Stomach (tissue), 9 donors: ENCODE results near the gene RASL10A. TPM values are rescaled to one million over a fixed set of nuclear protein-coding genes. Genes with fewer than 3 reads are reported as not detected.

Source experiments
- DNase-seq, 2 donors: peaks; one replicate each; pipeline versions ENCODE4 v3.0.0 to v3.0.0-alpha.2; 2013 to 2019
- H3K27ac ChIP-seq, 5 donors: fragments of 200-600 bp in 4 of 5; sonication (generic) in 4 of 5; one replicate each; pipeline ENCODE4 v1.5.1; 2013 to 2019; ENCODE audit warnings: mild to moderate bottlenecking in 1 of 5, moderate library complexity in 1 of 5
- H3K27me3 ChIP-seq, 3 donors: fragments of 200-600 bp; sonication (generic); one replicate each; pipeline ENCODE4 v1.5.1; 2017 to 2019; ENCODE audit warnings: mixed run types in 1 of 3
- H3K36me3 ChIP-seq, 4 donors: fragments of 200-600 bp; sonication (generic); 1 replicate in 3 of 4; 2 replicates in 1 of 4; pipeline ENCODE4 v1.5.1; 2016 to 2019
- H3K4me1 ChIP-seq, 4 donors: fragments of 200-600 bp; sonication (generic); one replicate each; pipeline ENCODE4 v1.5.1; 2016 to 2019
- H3K4me3 ChIP-seq, 4 donors: fragments of 200-600 bp; sonication (generic) in 3 of 4; one replicate each; pipeline ENCODE4 v1.5.1; 2016 to 2019; ENCODE audit warnings: mild to moderate bottlenecking in 1 of 4
- H3K9me3 ChIP-seq, 4 donors: fragments of 200-600 bp; sonication (generic); one replicate each; pipeline ENCODE4 v1.5.1; 2016 to 2019
- CTCF ChIP-seq, 7 experiments: fragments of 450-650 bp in 4 of 7; fragments of 200-600 bp in 3 of 7; sonication (generic) in 3 of 7; IDR thresholded peaks; one replicate each; pipeline ENCODE4 v1.5.1; 2016 to 2019; ENCODE audit warnings: antibody characterized with exemption in 7 of 7, control low read depth in 2 of 7, mild to moderate bottlenecking in 1 of 7
- EP300 ChIP-seq: sonication (generic); formaldehyde crosslinking; IDR thresholded peaks from one replicate; pipeline ENCODE4 v1.6.1; 2017; ENCODE audit warnings: antibody characterized with exemption
- POLR2A ChIP-seq, 4 donors: fragments of 450-650 bp; IDR thresholded peaks; one replicate each; pipeline ENCODE4 v1.6.1; 2016; ENCODE audit warnings: antibody characterized with exemption in 4 of 4, control low read depth in 2 of 4, mild to moderate bottlenecking in 1 of 4, moderate library complexity in 1 of 4
- POLR2AphosphoS5 ChIP-seq, 3 donors: sonication (generic); formaldehyde crosslinking; IDR thresholded peaks; one replicate each; pipeline ENCODE4 v1.6.1; 2016; ENCODE audit warnings: antibody characterized with exemption in 3 of 3
- WGBS, 5 donors: extraction: QIAGEN DNeasy Blood & Tissue Kit in 3 of 5; methylation state at CpG; one replicate each; pipeline versions ENCODE4 v1.1.5 to v1.1.7; 2013 to 2018; 5-methylcytosine and 5-hydroxymethylcytosine counted together
- intact Hi-C: fragments of 100-400 bp; cut with DNase I; formaldehyde crosslinking; loops from one replicate; pipeline ENCODE4 v1.15.1; 2023; ENCODE audit warnings: low total_unique reads
- polyA plus RNA-seq, 3 donors: library from polyadenylated mRNA; stranded (reverse); fragments of 200-250 nt; gene quantifications; one replicate each; pipeline ENCODE4 v1.2.3, GENCODE V29; 2013
- total RNA-seq, 5 donors: library from RNA; depleted of rRNA; stranded (reverse); fragments of >200 nt; gene quantifications; one replicate each; pipeline versions ENCODE4 v1.1.0 to v1.2.3, GENCODE V29; 2014 to 2016
- donor health status: healthy with polysubstance abuse.
- donor health status: Bipolar disorder and iron deficiency.
- donor health status: healthy.

RASL10A gene
- total and polyA plus RNA-seq, 8 donors = 0.19 to 3.5 (median 0.57) TPM; not detected in 4

GRCh38 chr22:29306835-29307595, 8.5 kb downstream of the RASL10A start:
- intact Hi-C loops = no loop called here
- peak overlapping the region; percentile 62 to 93 (median 90) for H3K4me3 ChIP-seq
- H3K36me3 ChIP-seq = no peaks in the 10 kb centered on the region
- peak; percentile 83 to 93 for DNase-seq
- WGBS, 5 donors = 3 to 15% (median 8%) methylated on average over 23 to 83 of the region's 83 CpGs
- H3K4me1 ChIP-seq = peaks cover 59 to 88% (median 78%) of the 10 kb centered on the region in 4 donors
- TF ChIP-seq POLR2AphosphoS5 (IDR thresholded peaks at IDR 0.05) (peak; percentile 26 to 50 (median 30)), CTCF (IDR thresholded peaks at IDR 0.05) (no peak), POLR2A (IDR thresholded peaks at IDR 0.05) (no peak), EP300 (no peak)
- no peaks in the 10 kb centered on the region for H3K9me3 ChIP-seq
- peaks cover 0 to 7% (median 0%) of the 10 kb centered on the region in 3 donors for H3K27me3 ChIP-seq
- peak overlapping the region; percentile 71 to 91 (median 89) for H3K27ac ChIP-seq

- peak within 1 kb of the TSS; percentile 62 to 93 (median 90) for H3K4me3 ChIP-seq
- DNase-seq = peak; percentile 81 to 95
- intact Hi-C loops = no loop called here
- 0 to 1% (median 0%) methylated on average over 23 to 40 of the region's 40 CpGs for WGBS, 5 donors
- H3K27ac ChIP-seq = peak within 1 kb of the TSS; percentile 71 to 91 (median 89)
- H3K4me1 ChIP-seq = peaks cover 52 to 84% (median 74%) of the 10 kb centered on the region in 4 donors
- no peaks in the 10 kb centered on the region for H3K9me3 ChIP-seq
- H3K27me3 ChIP-seq = peaks cover 0 to 7% (median 0%) of the 10 kb centered on the region in 3 donors
- peaks cover 0 to 6% (median 3%) of the 10 kb centered on the region in 4 donors for H3K36me3 ChIP-seq
- TF ChIP-seq POLR2AphosphoS5 (IDR thresholded peaks at IDR 0.05) (peak in 2 of 3 donors; percentile 18 to 59), CTCF (IDR thresholded peaks at IDR 0.05) (peak in 5 of 7 experiments; percentile 41 to 76 (median 65)), EP300 (no peak)
These were observed 9.2 kb downstream of the RASL10A start, which contains the start of gene GAS2L1 for GRCh38 chr22:29306175-29306834. Gene GAS2L1 (plus strand): TSS chr22:29306650. CDS start chr22:29308106, 1,456 bp downstream.

GRCh38 chr22:29305836-29306174, 9.7 kb downstream of the RASL10A start:
- no peak for TF ChIP-seq POLR2A (IDR thresholded peaks at IDR 0.05)
- TF ChIP-seq EP300 = no peak
- TF ChIP-seq POLR2AphosphoS5 (IDR thresholded peaks at IDR 0.05) = no peak
- no peak for TF ChIP-seq CTCF (IDR thresholded peaks at IDR 0.05)
- no peaks in the 10 kb centered on the region for H3K9me3 ChIP-seq
- intact Hi-C loops = no loop called here
- peak overlapping the region in 3 of 4 donors; percentile 62 to 93 (median 90) for H3K4me3 ChIP-seq
- peaks cover 47 to 79% (median 69%) of the 10 kb centered on the region in 4 donors for H3K4me1 ChIP-seq
- H3K36me3 ChIP-seq = peaks cover under 1 to 11% (median 8%) of the 10 kb centered on the region in 4 donors
- no peak for DNase-seq
- peaks cover 0 to 7% (median 0%) of the 10 kb centered on the region in 3 donors for H3K27me3 ChIP-seq
- WGBS, 5 donors = 40 to 50% (median 44%) methylated on average over 7 of the region's 7 CpGs
- H3K27ac ChIP-seq = peak overlapping the region; percentile 10 to 91 (median 89)

GRCh38 chr22:29302681-29303465, 12.6 kb downstream of the RASL10A start:
- Histone ChIP-seq H3K27me3 (peaks cover 0 to 7% (median 0%) of the 10 kb centered on the region in 3 donors), H3K27ac (peak overlapping the region; percentile 19 to 62 (median 50)), H3K4me1 (peaks cover 17 to 49% (median 41%) of the 10 kb centered on the region in 4 donors), H3K36me3 (peaks cover 27 to 40% (median 37%) of the 10 kb centered on the region in 4 donors), H3K4me3 (no peak overlapping the region), H3K9me3 (no peaks in the 10 kb centered on the region)
- TF ChIP-seq POLR2A (IDR thresholded peaks at IDR 0.05) (no peak), EP300 (no peak), POLR2AphosphoS5 (IDR thresholded peaks at IDR 0.05) (no peak), CTCF (IDR thresholded peaks at IDR 0.05) (no peak)
- DNase-seq = peak in 1 of 2 donors; percentile 64
- WGBS, 5 donors = 23 to 37% (median 29%) methylated on average over 10 to 13 of the region's 13 CpGs
- intact Hi-C loops = no loop called here
